Measurements from ENCODE around the gene ZC3HAV1L.
"Not testable (repeated sequence)": the region's sequence is repeated elsewhere in the genome, so short reads cannot be mapped to it uniquely, and the experiment has no call there.

Gene ZC3HAV1L

GRCh38 chr7:139049936-139050335, 14.1 kb upstream of the ZC3HAV1L start:
- DNase-seq: no peak

GRCh38 chr7:139049111-139049510, 13.3 kb upstream of the ZC3HAV1L start:
- DNase-seq: no peak

- DNase-seq: no peak
Measured at GRCh38 chr7:139047970-139048369, 12.1 kb upstream of the ZC3HAV1L start.

- no peak for DNase-seq
Measured at GRCh38 chr7:139046143-139046542, 10.3 kb upstream of the ZC3HAV1L start.

GRCh38 chr7:139044813-139045794, 9.3 kb upstream of the ZC3HAV1L start:
- DNase-seq: peak; percentile 39

- peak; percentile 71 for DNase-seq
Measured at GRCh38 chr7:139043823-139044812, 8.3 kb upstream of the ZC3HAV1L start.

GRCh38 chr7:139041378-139042085, 5.7 kb upstream of the ZC3HAV1L start:
- DNase-seq: no peak

GRCh38 chr7:139038691-139039090, 2.8 kb upstream of the ZC3HAV1L start:
- DNase-seq: no peak

- no peak for DNase-seq
Measured at GRCh38 chr7:139036901-139037300, 1.1 kb upstream of the ZC3HAV1L start.

GRCh38 chr7:139034855-139035585, 822 bp downstream of the ZC3HAV1L start:
- no peak for DNase-seq

GRCh38 chr7:139034336-139034735, 1.5 kb downstream of the ZC3HAV1L start:
- no peak for DNase-seq

GRCh38 chr7:139033346-139034114, 2.3 kb downstream of the ZC3HAV1L start:
- no peak for DNase-seq

GRCh38 chr7:139032473-139032872, 3.4 kb downstream of the ZC3HAV1L start:
- no peak for DNase-seq

- DNase-seq: no peak
Measured at GRCh38 chr7:139029353-139029752, 6.5 kb downstream of the ZC3HAV1L start.

- no peak for DNase-seq
Measured at GRCh38 chr7:139026551-139026950, 9.3 kb downstream of the ZC3HAV1L start.

- DNase-seq: not testable (repeated sequence)
Measured at GRCh38 chr7:139025861-139026260, 10.0 kb downstream of the ZC3HAV1L start.

- DNase-seq: no peak
Measured at GRCh38 chr7:139023076-139023475, 12.8 kb downstream of the ZC3HAV1L start.

GRCh38 chr7:139022286-139022685, 13.6 kb downstream of the ZC3HAV1L start:
- no peak for DNase-seq

GRCh38 chr7:139018910-139019309, 16.9 kb downstream of the ZC3HAV1L start:
- DNase-seq: no peak

GRCh38 chr7:139016931-139017511, 18.8 kb downstream of the ZC3HAV1L start:
- peak; percentile 74 for DNase-seq

GRCh38 chr7:139011373-139011772, 24.5 kb downstream of the ZC3HAV1L start:
- DNase-seq: no peak

Measured in CD4-positive, alpha-beta T cell treated with Interleukin-21 for 1 hour (primary cell).